GM12878 (cell line): ENCODE results near the gene OSGIN1. TPM values are rescaled to one million over a fixed set of nuclear protein-coding genes. Genes with fewer than 3 reads are reported as not detected.

ENCODE experiments used
- ATAC-seq: fragments of 200-7000 bp; cut with Tn5 transposase; 3 replicates; pipeline ENCODE4 v1.9.1; 2020; ENCODE audit warnings: mild to moderate bottlenecking, moderate library complexity
- BruUV-seq: library from RNA; stranded (reverse); fragments of 400-500 nt; replicated peaks from 2 replicates; lab custom pipeline; 2021; lab: Mats Ljungman, UMichigan
- CTCF ChIA-PET: fragments of 300-600 bp; sonication (Branson Sonifier 250); formaldehyde crosslinking; extraction: SDS; loops from one replicate; lab custom pipeline; 2021; ENCODE audit warnings: inconsistent platforms; lab: Yijun Ruan, JAX
- POLR2A ChIA-PET: fragments of 350-600 bp; formaldehyde crosslinking; extraction: SDS; loops from one replicate; lab custom pipeline; 2021; ENCODE audit warnings: inconsistent platforms; lab: Charles Lee
- RAD21 ChIA-PET: fragments of 300-600 bp; sonication (Branson Sonifier 250); formaldehyde crosslinking; loops from one replicate; lab custom pipeline; 2023; ENCODE audit warnings: antibody characterized with exemption; ENCODE audit not compliant: unreplicated experiment; lab: Charles Lee
- SMC1A ChIA-PET: fragments of 300-600 bp; sonication (Branson Sonifier 250); formaldehyde crosslinking; loops from one replicate; lab custom pipeline; 2023; ENCODE audit not compliant: unreplicated experiment, uncharacterized antibody; lab: Charles Lee
- DNase-seq: peaks from one replicate; pipeline ENCODE4 v3.0.0-alpha.2; 2011; ENCODE audit warnings: low read depth, low spot score
- FAIRE-seq: peaks from 3 replicates; lab custom pipeline; 2011; peaks lifted over from hg19 to GRCh38; lab: Jason Lieb, UNC
- H2AFZ ChIP-seq: 2 replicates; pipeline ENCODE4 v1.6.0; 2011; ENCODE audit warnings: low read depth, low read length, control low read depth; ENCODE audit not compliant: control insufficient read depth
- H3K27ac ChIP-seq: 2 replicates; pipeline ENCODE4 v1.5.1; 2011; ENCODE audit warnings: control low read depth; ENCODE audit not compliant: control insufficient read depth, insufficient read depth
- H3K27me3 ChIP-seq, 2 experiments: replicated peaks in 1 of 2; 2 replicates each; pipeline versions ENCODE4 v1.6.0 to v1.6.1; 2011; ENCODE audit warnings: low read length in 1 of 2; ENCODE audit not compliant: control insufficient read depth in 2 of 2, insufficient read depth in 2 of 2
- H3K36me3 ChIP-seq, 2 experiments: 2 replicates each; pipeline ENCODE4 v1.5.1; 2011; ENCODE audit warnings: low read length in 1 of 2; ENCODE audit not compliant: control insufficient read depth in 2 of 2, insufficient read depth in 2 of 2
- H3K4me1 ChIP-seq: 2 replicates; pipeline ENCODE4 v1.6.1; 2011; ENCODE audit warnings: mild to moderate bottlenecking, low read length, moderate library complexity, mixed read lengths; ENCODE audit not compliant: control insufficient read depth, insufficient read depth
- H3K4me2 ChIP-seq: 2 replicates; pipeline ENCODE4 v1.6.0; 2011; ENCODE audit warnings: control low read depth; ENCODE audit not compliant: control insufficient read depth, insufficient read depth
- H3K4me3 ChIP-seq: fragments of 200-600 bp; sonication (generic); 2 replicates; pipeline ENCODE4 v1.5.1; 2016
- H3K79me2 ChIP-seq: 2 replicates; pipeline ENCODE4 v1.6.0; 2011; ENCODE audit warnings: low read length; ENCODE audit not compliant: control insufficient read depth, insufficient read depth
- H3K9ac ChIP-seq: 2 replicates; pipeline ENCODE4 v1.8.0; 2011; ENCODE audit warnings: low read length, control low read depth, mixed read lengths; ENCODE audit not compliant: control insufficient read depth, insufficient read depth
- H3K9me3 ChIP-seq: replicated peaks from 3 replicates; pipeline ENCODE4 v1.5.1; 2011; ENCODE audit warnings: mild to moderate bottlenecking, low read length; ENCODE audit not compliant: control insufficient read depth, insufficient read depth
- H4K20me1 ChIP-seq: 2 replicates; pipeline ENCODE4 v1.6.0; 2011; ENCODE audit not compliant: control insufficient read depth, insufficient read depth
- CEBPB ChIP-seq, 2 experiments: fragments of 150-350 bp in 1 of 2; IDR thresholded peaks; 2 replicates each; pipeline ENCODE4 v1.6.1; 2012 to 2014; ENCODE audit warnings: low read depth in 2 of 2, low read length in 2 of 2, borderline replicate concordance in 1 of 2, inconsistent platforms in 1 of 2
- DPF2 ChIP-seq: fragments of 450-650 bp; IDR thresholded peaks from 2 replicates; pipeline ENCODE4 v1.6.1; 2017; ENCODE audit warnings: mild to moderate bottlenecking
- EP300 ChIP-seq, 2 experiments: fragments of 150-350 bp in 1 of 2; IDR thresholded peaks; 2 replicates each; pipeline ENCODE4 v1.6.1; 2011 to 2012; ENCODE audit warnings: low read depth in 2 of 2, low read length in 2 of 2, borderline replicate concordance in 1 of 2, improper control_type of control experiment in 1 of 2, inconsistent platforms in 1 of 2; ENCODE audit not compliant: control insufficient read depth in 1 of 2
- HDGF ChIP-seq: fragments of 450-650 bp; IDR thresholded peaks from 2 replicates; pipeline ENCODE4 v1.6.1; 2016; ENCODE audit warnings: antibody characterized with exemption
- NFXL1 ChIP-seq: fragments of 450-650 bp; IDR thresholded peaks from 2 replicates; pipeline ENCODE4 v1.6.1; 2017; ENCODE audit warnings: antibody characterized with exemption, mild to moderate bottlenecking, borderline replicate concordance
- SREBF1 ChIP-seq: IDR thresholded peaks from 2 replicates; pipeline ENCODE4 v1.6.1; 2012; ENCODE audit warnings: mild to moderate bottlenecking, low read length
- STAT3 ChIP-seq: IDR thresholded peaks from 2 replicates; pipeline ENCODE4 v1.6.1; 2011; ENCODE audit warnings: low read depth, low read length, improper control_type of control experiment
- TBL1XR1 ChIP-seq: IDR thresholded peaks from 2 replicates; pipeline ENCODE4 v1.6.1; 2012; ENCODE audit warnings: low read depth, low read length, improper control_type of control experiment
- ZBTB40 ChIP-seq: fragments of 450-650 bp; IDR thresholded peaks from 2 replicates; pipeline ENCODE4 v1.6.1; 2016; ENCODE audit warnings: mild to moderate bottlenecking, moderate library complexity, borderline replicate concordance
- ZNF274 ChIP-seq: IDR thresholded peaks from one replicate; pipeline ENCODE4 v1.8.0; 2011; ENCODE audit not compliant: insufficient read length, insufficient read depth
- WGBS: methylation state at CpG from one replicate; pipeline ENCODE4 v1.1.6; 2016; ENCODE audit warnings: low lambda C conversion rate; ENCODE audit not compliant: insufficient replicate concordance, insufficient coverage; ENCODE audit errors: missing lambda C conversion rate; 5-methylcytosine and 5-hydroxymethylcytosine counted together
- in situ Hi-C: fragments of 300-500 bp; cut with MboI; formaldehyde crosslinking; loops from 9 replicates; pipeline ENCODE4 v1.14.3; 2018; ENCODE audit warnings: mixed read lengths
- intact Hi-C: fragments of 100-400 bp; cut with micrococcal nuclease; formaldehyde crosslinking; loops from one replicate; pipeline ENCODE4 v1.14.2; 2022; ENCODE audit not compliant: unreplicated experiment
- polyA plus RNA-seq, 11 experiments: library from polyadenylated mRNA; depleted of rRNA in 4 of 11; unstranded in 6 of 11; stranded (reverse) in 5 of 11; fragments of >200 nt; fragmentation: Nextera tagmentation in 4 of 11; fragmentation: Illumina TruSeq in 1 of 11; extraction: Ambion mirVana in 4 of 11; extraction: Trizol in 1 of 11; gene quantifications; 1 replicate in 1 of 11; 2 replicates in 10 of 11; pipeline versions ENCODE4 v1.2.1 to v1.2.3, GENCODE V29; 2011 to 2016; ENCODE audit warnings: inconsistent platforms in 2 of 11, missing spikeins in 2 of 11, low read depth in 1 of 11
- total RNA-seq, 4 experiments: library from RNA; depleted of rRNA in 3 of 4; stranded (reverse); fragments of >200 nt in 3 of 4; fragmentation: Illumina TruSeq in 1 of 4; extraction: Trizol in 1 of 4; gene quantifications; 2 replicates each; pipeline versions ENCODE4 v1.2.1 to v1.2.3, GENCODE V29; 2013 to 2021

Gene OSGIN1
- total and polyA plus RNA-seq, 10 of the 15 experiments (the other 5 are each of a cell fraction or from before 2014, with no cell fraction given), result 0.06 to 0.18 (median 0.13) TPM; not detected in 5

- CTCF ChIA-PET, result no interaction called here
- ATAC-seq (no peak), FAIRE-seq (no peak), DNase-seq (no peak)
- POLR2A ChIA-PET, result no interaction called here
- no peak overlapping the region for H2AFZ ChIP-seq
- H3K36me3 ChIP-seq, result no peaks in the 10 kb centered on the region
- H3K9ac ChIP-seq, result no peak overlapping the region
- H4K20me1 ChIP-seq, result no peaks in the 10 kb centered on the region
- intact Hi-C loops (no loop called here), in situ Hi-C loops (no loop called here)
- TF ChIP-seq SREBF1, result no peak
- no peak for TF ChIP-seq TBL1XR1
- TF ChIP-seq STAT3, result no peak
- TF ChIP-seq NFXL1, result no peak
- TF ChIP-seq CEBPB (IDR thresholded peaks at IDR 0.05; ENCODE audit: borderline replicate concordance in 1 of 2, low read depth in 2 of 2, low read length in 2 of 2), result no peak
- TF ChIP-seq EP300 (IDR thresholded peaks at IDR 0.05; ENCODE audit: borderline replicate concordance in 1 of 2, control insufficient read depth in 1 of 2, low read depth in 2 of 2, low read length in 2 of 2), result no peak
- no peak for TF ChIP-seq ZBTB40
- no peak for TF ChIP-seq HDGF
- no peak for TF ChIP-seq ZNF274
- no peak for TF ChIP-seq DPF2
- H3K4me2 ChIP-seq, result no peak overlapping the region
- no peaks in the 10 kb centered on the region for H3K4me1 ChIP-seq
- no peaks in the 10 kb centered on the region for H3K27me3 ChIP-seq
- BruUV-seq, result no TSS peak
- no peaks in the 10 kb centered on the region for H3K79me2 ChIP-seq
- WGBS, result 51% methylated on average over 27 of the region's 29 CpGs
- no peaks in the 10 kb centered on the region for H3K9me3 ChIP-seq
- H3K27ac ChIP-seq, result no peak overlapping the region
- RAD21 ChIA-PET, result no interaction called here
- SMC1A ChIA-PET, result no interaction called here
- no peak overlapping the region for H3K4me3 ChIP-seq
Observed at GRCh38 chr16:83960521-83961249, 7.6 kb downstream of the OSGIN1 start.
